BLaER1 treated with 17β-estradiol and CSF1 and Interleukin-3, amounts not matched to agents 10 nM and 100 nM (cell line): ENCODE results near the gene GALNT14.

Experiments
- H3K27ac ChIP-seq, 11 experiments: shearing (Covaris generic); formaldehyde crosslinking; 2 replicates each; pipeline ENCODE4 v1.8.1; 2022
- H3K27me3 ChIP-seq, 11 experiments: shearing (Covaris generic); formaldehyde crosslinking; 2 replicates each; pipeline ENCODE4 v1.8.1; 2022
- H3K36me3 ChIP-seq, 11 experiments: shearing (Covaris generic); formaldehyde crosslinking; 2 replicates each; pipeline ENCODE4 v1.8.1; 2022
- H3K4me1 ChIP-seq, 10 experiments: shearing (Covaris generic); formaldehyde crosslinking; 2 replicates each; pipeline ENCODE4 v1.8.1; 2022
- H3K4me2 ChIP-seq, 11 experiments: shearing (Covaris generic); formaldehyde crosslinking; 2 replicates each; pipeline ENCODE4 v1.8.1; 2022
- H3K4me3 ChIP-seq, 10 experiments: shearing (Covaris generic); formaldehyde crosslinking; 2 replicates each; pipeline ENCODE4 v1.8.1; 2022
- H3K9ac ChIP-seq, 11 experiments: shearing (Covaris generic); formaldehyde crosslinking; 2 replicates each; pipeline ENCODE4 v1.8.1; 2022
- H3K9me3 ChIP-seq, 11 experiments: shearing (Covaris generic); formaldehyde crosslinking; replicated peaks in 1 of 11; 2 replicates each; pipeline ENCODE4 v1.8.1; 2022
- H4K20me1 ChIP-seq, 11 experiments: shearing (Covaris generic); formaldehyde crosslinking; 2 replicates each; pipeline ENCODE4 v1.8.1; 2022
- Cebpa-rat ChIP-seq, 11 experiments: shearing (Covaris generic); IDR thresholded peaks; 2 replicates each; pipeline ENCODE4 v1.8.1; 2022

GALNT14 gene

GRCh38 chr2:31066551-31066950 lies 71.7 kb downstream of the GALNT14 start:
- Histone ChIP-seq H3K27me3 (no peaks in the 10 kb centered on the region), H3K4me2 (no peak overlapping the region), H4K20me1 (peaks cover 0 to 58% (median 22%) of the 10 kb centered on the region in 11 experiments; a peak in 12 of 22 replicates), H3K4me1 (peaks cover 0 to 19% (median 6%) of the 10 kb centered on the region in 10 experiments; a peak in 12 of 20 replicates), H3K9me3 (peaks cover 20 to 42% (median 32%) of the 10 kb centered on the region in 11 experiments), H3K27ac (no peak overlapping the region), H3K36me3 (peaks cover 15 to 93% (median 66%) of the 10 kb centered on the region in 11 experiments; a peak in 21 of 22 replicates), H3K4me3 (no peak overlapping the region), H3K9ac (no peak overlapping the region; a peak in 1 of 22 replicates)
- TF ChIP-seq Cebpa-rat (IDR thresholded peaks at IDR 0.05): no peak

- Histone ChIP-seq H4K20me1 (peaks cover 0 to 54% (median 20%) of the 10 kb centered on the region in 11 experiments; a peak in 12 of 22 replicates), H3K36me3 (peaks cover 15 to 89% (median 61%) of the 10 kb centered on the region in 11 experiments; a peak in 21 of 22 replicates), H3K4me1 (peaks cover 0 to 16% (median 8%) of the 10 kb centered on the region in 10 experiments; a peak in 10 of 20 replicates), H3K4me3 (no peak overlapping the region), H3K9ac (no peak overlapping the region), H3K27me3 (no peaks in the 10 kb centered on the region), H3K4me2 (no peak overlapping the region), H3K27ac (no peak overlapping the region), H3K9me3 (peaks cover 24 to 45% (median 32%) of the 10 kb centered on the region in 11 experiments)
- no peak for TF ChIP-seq Cebpa-rat (IDR thresholded peaks at IDR 0.05)
Measured at GRCh38 chr2:31066086-31066485, 72.2 kb downstream of the GALNT14 start.

- Histone ChIP-seq H3K4me1 (peaks cover 2 to 21% (median 11%) of the 10 kb centered on the region in 10 experiments; a peak in 16 of 20 replicates), H3K9me3 (peaks cover 30 to 53% (median 37%) of the 10 kb centered on the region in 11 experiments), H4K20me1 (peaks cover 0 to 48% (median 20%) of the 10 kb centered on the region in 11 experiments; a peak in 12 of 22 replicates), H3K36me3 (peaks cover 15 to 88% (median 56%) of the 10 kb centered on the region in 11 experiments; a peak in 21 of 22 replicates), H3K4me3 (no peak overlapping the region), H3K9ac (no peak overlapping the region), H3K27me3 (no peaks in the 10 kb centered on the region), H3K4me2 (no peak overlapping the region), H3K27ac (no peak overlapping the region)
- TF ChIP-seq Cebpa-rat (IDR thresholded peaks at IDR 0.05): no peak
Measured at GRCh38 chr2:31065356-31065755, 72.9 kb downstream of the GALNT14 start.

DNA sequence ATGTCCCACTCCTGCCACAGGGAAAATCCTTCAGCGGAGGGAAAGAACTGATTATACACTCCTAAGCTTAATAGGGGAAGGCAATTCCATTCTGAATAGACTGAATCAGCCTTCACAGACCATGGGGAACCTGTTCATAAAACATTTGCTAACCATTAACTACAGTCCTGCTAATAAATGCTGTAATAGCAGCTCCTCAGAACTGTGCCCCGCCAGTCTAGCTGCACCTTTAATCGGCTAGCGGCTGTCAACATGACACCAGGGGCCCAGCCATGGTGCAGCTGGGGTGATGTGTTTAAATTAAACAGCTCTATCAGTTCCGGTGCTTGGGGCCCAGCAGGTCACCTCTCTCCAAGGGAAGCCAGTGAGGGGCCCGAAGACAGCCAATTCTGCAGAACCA lies 77.8 kb downstream of the GALNT14 start:
- peaks cover 11 to 61% (median 37%) of the 10 kb centered on the region in 11 experiments; a peak in 21 of 22 replicates for H3K36me3 ChIP-seq
- no peak overlapping the region for H3K9ac ChIP-seq
- TF ChIP-seq Cebpa-rat (IDR thresholded peaks at IDR 0.05): no peak
- H3K9me3 ChIP-seq: peaks cover 30 to 60% (median 38%) of the 10 kb centered on the region in 11 experiments
- H3K27me3 ChIP-seq: no peaks in the 10 kb centered on the region
- H3K27ac ChIP-seq: peak overlapping the region in 4 of 11 experiments; percentile 66 to 74 (median 72); a peak in 7 of 22 replicates
- H4K20me1 ChIP-seq: peaks cover 0 to 7% (median 0%) of the 10 kb centered on the region in 11 experiments; a peak in 6 of 22 replicates
- no peak overlapping the region for H3K4me3 ChIP-seq
- peaks cover 9 to 54% (median 48%) of the 10 kb centered on the region in 10 experiments for H3K4me1 ChIP-seq
- H3K4me2 ChIP-seq: peak overlapping the region in 9 of 11 experiments; percentile 13 to 72 (median 60); a peak in 14 of 22 replicates

DNA sequence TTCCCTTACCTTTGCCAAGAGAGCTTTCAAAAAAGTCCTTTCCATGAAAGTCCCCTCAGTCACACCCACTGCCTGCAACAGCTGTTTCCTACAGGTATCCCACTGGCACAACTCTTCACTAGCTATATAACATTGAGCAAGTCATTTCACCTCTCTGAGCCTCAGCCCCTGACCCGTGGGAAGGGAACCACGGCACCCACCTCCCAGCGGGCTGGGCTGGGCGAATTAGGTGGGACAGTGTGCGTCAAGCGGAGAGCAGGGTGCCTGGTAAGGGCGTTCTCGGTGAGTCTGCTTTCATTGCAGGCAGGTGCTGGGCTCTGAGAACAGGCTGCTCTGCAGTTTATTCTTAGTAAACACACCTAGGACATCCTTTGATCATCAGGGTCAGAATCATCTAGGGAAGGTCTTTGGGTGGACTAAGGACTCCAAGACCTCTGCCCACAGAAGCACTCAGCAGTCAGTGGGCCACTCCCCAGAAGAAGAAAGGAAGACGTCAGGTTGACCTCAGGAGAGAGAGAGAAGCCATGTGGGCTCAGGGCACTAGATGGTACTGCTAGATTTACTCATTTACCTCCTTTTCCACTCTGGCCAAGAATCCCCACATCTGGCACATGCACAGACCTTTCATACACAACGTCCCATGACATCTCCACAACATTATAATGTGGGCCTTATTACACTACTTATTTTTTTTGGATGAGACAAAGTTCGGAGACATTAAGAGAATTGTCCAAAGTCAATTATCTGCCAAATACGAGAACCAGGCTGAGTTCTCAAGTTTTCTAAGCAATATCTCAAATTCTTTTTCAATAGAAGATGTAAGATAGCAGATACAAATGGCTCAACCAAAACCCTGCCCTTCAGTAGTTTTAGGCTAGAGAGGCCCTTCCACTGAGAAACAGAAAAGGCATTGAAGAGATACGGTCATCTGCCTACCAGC lies 79.9 kb downstream of the GALNT14 start:
- peaks cover 0 to 6% (median 0%) of the 10 kb centered on the region in 11 experiments; a peak in 5 of 22 replicates for H4K20me1 ChIP-seq
- H3K4me2 ChIP-seq: peak overlapping the region in 8 of 11 experiments; percentile 41 to 72 (median 60); a peak in 16 of 22 replicates
- TF ChIP-seq Cebpa-rat (IDR thresholded peaks at IDR 0.05): 0 out of 22 replicates have a peak, but pooled peaks of 1 of the 11 experiments have one; percentile 6
- H3K9me3 ChIP-seq: peaks cover 10 to 40% (median 22%) of the 10 kb centered on the region in 11 experiments
- H3K27ac ChIP-seq: peak overlapping the region in 8 of 11 experiments; percentile 11 to 74 (median 52); a peak in 12 of 22 replicates
- H3K4me1 ChIP-seq: peaks cover 29 to 75% (median 69%) of the 10 kb centered on the region in 10 experiments
- peak overlapping the region in 3 of 11 experiments; percentile 9 to 27 (median 23); a peak in 1 of 22 replicates for H3K9ac ChIP-seq
- no peaks in the 10 kb centered on the region for H3K27me3 ChIP-seq
- H3K4me3 ChIP-seq: no peak overlapping the region
- peaks cover 0 to 41% (median 17%) of the 10 kb centered on the region in 11 experiments; a peak in 18 of 22 replicates for H3K36me3 ChIP-seq

GRCh38 chr2:31057691-31058090 lies 80.5 kb downstream of the GALNT14 start:
- Histone ChIP-seq H4K20me1 (peaks cover 0 to 6% (median 0%) of the 10 kb centered on the region in 11 experiments; a peak in 5 of 22 replicates), H3K27ac (peak overlapping the region in 8 of 11 experiments; percentile 11 to 74 (median 52); a peak in 12 of 22 replicates), H3K4me2 (peak overlapping the region in 8 of 11 experiments; percentile 41 to 72 (median 60); a peak in 14 of 22 replicates), H3K36me3 (peaks cover 0 to 35% (median 15%) of the 10 kb centered on the region in 11 experiments; a peak in 12 of 22 replicates), H3K9ac (0 out of 22 replicates have a peak overlapping the region, but pooled peaks of 1 of the 11 experiments have one; percentile 3), H3K4me3 (no peak overlapping the region), H3K4me1 (peaks cover 36 to 82% (median 75%) of the 10 kb centered on the region in 10 experiments), H3K9me3 (peaks cover 3 to 33% (median 16%) of the 10 kb centered on the region in 11 experiments; a peak in 18 of 22 replicates), H3K27me3 (no peaks in the 10 kb centered on the region)
- TF ChIP-seq Cebpa-rat (IDR thresholded peaks at IDR 0.05): no peak

DNA sequence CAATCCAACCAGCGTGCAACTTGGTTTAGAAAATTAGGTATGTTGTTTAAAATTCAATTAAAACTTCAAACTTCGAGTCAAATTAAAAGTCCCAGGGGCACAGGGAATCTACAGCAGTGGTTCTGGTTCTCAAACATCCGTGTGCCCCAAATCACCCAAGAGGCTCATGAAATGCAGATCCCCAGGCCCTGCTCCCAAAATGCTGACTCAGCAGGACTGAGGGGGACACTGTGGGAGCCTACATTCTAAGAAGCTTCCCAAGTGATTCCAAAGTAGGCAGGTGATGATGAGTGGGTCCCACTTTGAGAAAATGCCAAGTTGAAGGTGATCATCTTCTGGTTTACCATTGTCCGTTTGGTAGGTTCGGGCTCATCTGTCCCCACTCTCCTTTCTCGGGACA lies 82.3 kb downstream of the GALNT14 start:
- Histone ChIP-seq H3K9ac (peak overlapping the region in 7 of 11 experiments; percentile 47 to 67 (median 62); a peak in 9 of 22 replicates), H3K4me2 (peak overlapping the region; percentile 66 to 96 (median 88); a peak in 21 of 22 replicates), H3K36me3 (peaks cover 0 to 25% (median 13%) of the 10 kb centered on the region in 11 experiments; a peak in 12 of 22 replicates), H3K4me3 (no peak overlapping the region), H3K27ac (peak overlapping the region in 10 of 11 experiments; percentile 43 to 95 (median 91); a peak in 19 of 22 replicates), H3K4me1 (peaks cover 54 to 94% (median 91%) of the 10 kb centered on the region in 10 experiments), H3K9me3 (peaks cover 0 to 27% (median 10%) of the 10 kb centered on the region in 11 experiments; a peak in 12 of 22 replicates), H3K27me3 (no peaks in the 10 kb centered on the region), H4K20me1 (peaks cover 0 to 6% (median 0%) of the 10 kb centered on the region in 11 experiments; a peak in 5 of 22 replicates)
- TF ChIP-seq Cebpa-rat (IDR thresholded peaks at IDR 0.05): no peak

DNA sequence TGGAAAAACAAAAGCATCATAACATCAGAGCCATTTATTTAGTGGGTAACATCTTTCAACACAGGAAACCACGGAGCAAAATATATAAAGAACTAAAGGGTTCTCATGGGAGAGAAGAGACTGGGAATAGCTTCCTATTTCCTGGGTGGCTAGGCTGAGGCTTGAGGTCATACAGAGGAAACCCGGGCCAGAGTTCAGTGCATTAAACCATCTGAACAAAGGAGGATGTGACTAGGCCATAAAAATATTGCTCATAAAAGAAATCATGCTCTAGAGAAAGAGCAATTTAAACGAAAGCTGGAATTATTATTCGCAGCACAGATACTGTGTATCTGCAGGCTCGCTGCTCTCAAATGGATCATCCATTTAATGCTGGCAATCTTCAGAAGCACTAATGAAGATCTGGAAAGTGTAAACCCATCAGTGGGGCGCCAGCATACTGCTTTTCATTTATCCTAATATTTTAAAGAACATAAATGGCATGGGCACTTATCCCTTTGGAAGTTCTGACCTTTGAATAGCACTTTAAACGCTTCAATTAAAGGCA lies 83.3 kb downstream of the GALNT14 start:
- Histone ChIP-seq H3K36me3 (peaks cover 0 to 16% (median 8%) of the 10 kb centered on the region in 11 experiments; a peak in 8 of 22 replicates), H3K4me1 (peaks cover 64 to 94% (median 91%) of the 10 kb centered on the region in 10 experiments), H3K27me3 (no peaks in the 10 kb centered on the region), H3K4me2 (peak overlapping the region; percentile 66 to 96 (median 88)), H3K27ac (peak overlapping the region in 10 of 11 experiments; percentile 43 to 95 (median 91); a peak in 19 of 22 replicates), H3K9me3 (peaks cover 0 to 16% (median 5%) of the 10 kb centered on the region in 11 experiments; a peak in 10 of 22 replicates), H3K9ac (peak overlapping the region in 9 of 11 experiments; percentile 31 to 80 (median 62); a peak in 16 of 22 replicates), H4K20me1 (peaks cover 0 to 6% (median 0%) of the 10 kb centered on the region in 11 experiments; a peak in 4 of 22 replicates), H3K4me3 (peak overlapping the region in 3 of 10 experiments; percentile 1 to 30 (median 3); a peak in 2 of 20 replicates)
- TF ChIP-seq Cebpa-rat (IDR thresholded peaks at IDR 0.05): no peak
